ENCODE results near the gene TNFRSF1A. TPM values are rescaled to one million over a fixed set of nuclear protein-coding genes. Genes with fewer than 3 reads are reported as not detected.

Gene TNFRSF1A
- total RNA-seq, 1 experiment from 2014 or later, result 95.1 TPM

DNA sequence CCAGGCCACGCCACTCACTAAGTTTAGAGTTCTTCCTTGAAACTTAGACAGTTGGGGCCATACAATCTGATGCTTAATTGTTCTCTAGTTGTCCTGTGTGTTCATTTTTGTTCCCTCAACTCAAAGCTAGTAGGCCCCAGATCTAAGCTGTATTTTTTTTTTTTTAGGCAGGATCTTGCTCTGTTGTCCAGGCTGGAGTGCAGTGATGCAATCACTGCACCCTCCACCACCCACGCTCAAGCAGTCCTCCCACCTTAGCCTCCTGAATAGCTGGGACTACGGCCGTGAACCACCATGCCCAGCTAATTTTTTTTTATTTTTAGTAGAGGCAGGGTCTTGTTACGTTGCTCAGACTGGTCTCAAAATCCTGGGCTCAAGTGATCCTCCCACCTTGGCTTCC lies 7.5 kb downstream of the TNFRSF1A start:
- Histone ChIP-seq H3K4me2 (ENCODE audit: low read length) (no peak overlapping the region), H2AFZ (ENCODE audit: low read length) (no peak overlapping the region), H3K27ac (ENCODE audit: low read length) (peak overlapping the region; percentile 100), H3K79me2 (ENCODE audit: low read length) (peaks cover 57% of the 10 kb centered on the region), H4K20me1 (ENCODE audit: low read length) (0 out of 2 replicates have a peak, but pooled peaks cover 4% of the 10 kb centered on the region), H3K9me2 (replicated peaks; ENCODE audit: low read length) (no peaks in the 10 kb centered on the region), H3K4me3 (ENCODE audit: low read length) (no peak overlapping the region), H3K4me1 (ENCODE audit: insufficient read depth, low read length) (peaks cover 69% of the 10 kb centered on the region), H3F3A (ENCODE audit: low read length, unreplicated experiment) (peaks cover 5% of the 10 kb centered on the region), H3K27me3 (ENCODE audit: low read length) (no peaks in the 10 kb centered on the region), H3K9ac (ENCODE audit: low read length) (no peak overlapping the region), H3K36me3 (ENCODE audit: low read depth, low read length) (peaks cover 38% of the 10 kb centered on the region), H3K9me3 (ENCODE audit: low read length) (no peaks in the 10 kb centered on the region)
- no peak for TF ChIP-seq EZH2 (IDR thresholded peaks at IDR 0.05; ENCODE audit: low read length, unreplicated experiment)
- TF ChIP-seq, protein P1, sequence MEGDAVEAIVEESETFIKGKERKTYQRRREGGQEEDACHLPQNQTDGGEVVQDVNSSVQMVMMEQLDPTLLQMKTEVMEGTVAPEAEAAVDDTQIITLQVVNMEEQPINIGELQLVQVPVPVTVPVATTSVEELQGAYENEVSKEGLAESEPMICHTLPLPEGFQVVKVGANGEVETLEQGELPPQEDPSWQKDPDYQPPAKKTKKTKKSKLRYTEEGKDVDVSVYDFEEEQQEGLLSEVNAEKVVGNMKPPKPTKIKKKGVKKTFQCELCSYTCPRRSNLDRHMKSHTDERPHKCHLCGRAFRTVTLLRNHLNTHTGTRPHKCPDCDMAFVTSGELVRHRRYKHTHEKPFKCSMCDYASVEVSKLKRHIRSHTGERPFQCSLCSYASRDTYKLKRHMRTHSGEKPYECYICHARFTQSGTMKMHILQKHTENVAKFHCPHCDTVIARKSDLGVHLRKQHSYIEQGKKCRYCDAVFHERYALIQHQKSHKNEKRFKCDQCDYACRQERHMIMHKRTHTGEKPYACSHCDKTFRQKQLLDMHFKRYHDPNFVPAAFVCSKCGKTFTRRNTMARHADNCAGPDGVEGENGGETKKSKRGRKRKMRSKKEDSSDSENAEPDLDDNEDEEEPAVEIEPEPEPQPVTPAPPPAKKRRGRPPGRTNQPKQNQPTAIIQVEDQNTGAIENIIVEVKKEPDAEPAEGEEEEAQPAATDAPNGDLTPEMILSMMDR (conservative IDR thresholded peaks at IDR 0.05; ENCODE audit: low read depth, low read length), result no peak
- TF ChIP-seq EZH2phosphoT487 (IDR thresholded peaks at IDR 0.05; ENCODE audit: borderline replicate concordance, low read length), result no peak
- ATAC-seq (no peak), DNase-seq (no peak)
- ChIA-PET POLR2A (ENCODE audit: unreplicated experiment) (interaction anchor here (0.6 to 1.1 kb wide), 2 partner anchors 37 to 139 kb away, joined by 3 read pairs; no protein-coding TSS in a partner anchor), CTCF (interaction anchor here (0.6 kb wide), 1 partner anchor 51 kb away, joined by 8 read pairs; no protein-coding TSS in a partner anchor)
- intact Hi-C loops (cut with micrococcal nuclease), result no loop called here
- BruUV-seq (replicated peaks), result no TSS peak

DNA sequence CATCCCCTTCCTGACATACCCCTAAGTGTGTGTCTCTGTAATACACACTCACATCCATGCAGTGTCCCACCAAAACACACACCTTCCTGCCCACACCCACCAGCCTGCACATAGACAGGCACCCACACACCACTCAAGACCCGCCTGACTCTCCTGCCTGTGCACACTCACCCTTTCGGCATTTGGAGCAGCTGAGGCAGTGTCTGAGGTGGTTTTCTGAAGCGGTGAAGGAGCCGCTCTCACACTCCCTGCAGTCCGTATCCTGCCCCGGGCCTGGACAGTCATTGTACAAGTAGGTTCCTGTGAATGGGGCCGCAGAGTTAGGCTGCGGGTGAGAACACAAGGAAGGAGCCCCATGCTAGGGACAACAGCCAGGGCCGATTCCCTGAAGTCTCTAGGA lies 8.3 kb downstream of the TNFRSF1A start:
- Histone ChIP-seq H3F3A (ENCODE audit: low read length, unreplicated experiment) (peaks cover 5% of the 10 kb centered on the region), H2AFZ (ENCODE audit: low read length) (no peak overlapping the region), H3K9ac (ENCODE audit: low read length) (0 out of 2 replicates have a peak overlapping the region, but pooled peaks have one; percentile 12), H3K9me2 (replicated peaks; ENCODE audit: low read length) (no peaks in the 10 kb centered on the region), H4K20me1 (ENCODE audit: low read length) (no peaks in the 10 kb centered on the region), H3K9me3 (ENCODE audit: low read length) (no peaks in the 10 kb centered on the region), H3K79me2 (ENCODE audit: low read length) (peaks cover 49% of the 10 kb centered on the region), H3K4me1 (ENCODE audit: insufficient read depth, low read length) (peaks cover 61% of the 10 kb centered on the region), H3K4me2 (ENCODE audit: low read length) (no peak overlapping the region), H3K36me3 (ENCODE audit: low read depth, low read length) (peaks cover 40% of the 10 kb centered on the region), H3K27ac (ENCODE audit: low read length) (peak overlapping the region; percentile 100), H3K27me3 (ENCODE audit: low read length) (no peaks in the 10 kb centered on the region), H3K4me3 (ENCODE audit: low read length) (no peak overlapping the region)
- DNase-seq (no peak), ATAC-seq (no peak)
- intact Hi-C loops (cut with micrococcal nuclease), result no loop called here
- BruUV-seq (replicated peaks), result no TSS peak
- ChIA-PET POLR2A (ENCODE audit: unreplicated experiment) (no interaction called here), CTCF (no interaction called here)
- TF ChIP-seq EZH2 (IDR thresholded peaks at IDR 0.05; ENCODE audit: low read length, unreplicated experiment) (no peak), EZH2phosphoT487 (IDR thresholded peaks at IDR 0.05; ENCODE audit: borderline replicate concordance, low read length) (no peak)
- TF ChIP-seq, protein P1 (conservative IDR thresholded peaks at IDR 0.05; ENCODE audit: low read depth, low read length), result no peak

DNA sequence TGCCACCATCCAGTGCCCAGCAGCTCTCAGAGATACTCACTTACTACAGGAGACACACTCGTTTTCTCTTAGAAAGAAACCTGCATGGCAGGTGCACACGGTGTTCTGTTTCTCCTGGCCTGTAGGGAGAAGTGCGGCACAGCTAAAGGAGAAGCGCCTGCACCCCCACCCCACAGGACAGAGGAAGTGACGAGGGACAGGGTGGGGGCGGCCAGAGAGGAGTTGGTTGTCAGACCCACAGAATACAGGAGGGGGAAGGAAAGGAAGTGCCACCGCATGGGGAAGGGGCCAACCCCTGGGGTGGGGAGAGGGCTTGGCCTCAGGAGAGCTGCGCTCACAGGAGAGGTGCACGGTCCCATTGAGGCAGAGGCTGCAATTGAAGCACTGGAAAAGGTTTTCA lies 8.8 kb downstream of the TNFRSF1A start:
- no peak for DNase-seq
- H3K9me2 ChIP-seq (replicated peaks; ENCODE audit: low read length), result no peaks in the 10 kb centered on the region
- H2AFZ ChIP-seq (ENCODE audit: low read length), result no peak overlapping the region
- ChIA-PET POLR2A (ENCODE audit: unreplicated experiment) (interaction anchor here (0.5 to 0.6 kb wide), 2 partner anchors 10 to 133 kb away, joined by 3 to 4 read pairs; no protein-coding TSS in a partner anchor), CTCF (interaction anchor here (1.0 kb wide), 2 partner anchors 38 to 132 kb away, joined by 4 read pairs; no protein-coding TSS in a partner anchor)
- H3K9ac ChIP-seq (ENCODE audit: low read length), result peak overlapping the region; percentile 32; the same call in 1 of the 2 replicates
- intact Hi-C loops (cut with micrococcal nuclease), result no loop called here
- ATAC-seq, result no peak
- TF ChIP-seq EZH2 (IDR thresholded peaks at IDR 0.05; ENCODE audit: low read length, unreplicated experiment), result no peak
- TF ChIP-seq, protein P1 (conservative IDR thresholded peaks at IDR 0.05; ENCODE audit: low read depth, low read length), result no peak
- TF ChIP-seq EZH2phosphoT487 (IDR thresholded peaks at IDR 0.05; ENCODE audit: borderline replicate concordance, low read length), result no peak
- BruUV-seq (replicated peaks), result no TSS peak
- H4K20me1 ChIP-seq (ENCODE audit: low read length), result no peaks in the 10 kb centered on the region
- H3K79me2 ChIP-seq (ENCODE audit: low read length), result peaks cover 44% of the 10 kb centered on the region
- H3K27ac ChIP-seq (ENCODE audit: low read length), result peak overlapping the region; percentile 100
- H3K27me3 ChIP-seq (ENCODE audit: low read length), result no peaks in the 10 kb centered on the region
- peaks cover 41% of the 10 kb centered on the region for H3K36me3 ChIP-seq (ENCODE audit: low read depth, low read length)
- H3K9me3 ChIP-seq (ENCODE audit: low read length), result no peaks in the 10 kb centered on the region
- H3F3A ChIP-seq (ENCODE audit: low read length, unreplicated experiment), result peaks cover 5% of the 10 kb centered on the region
- H3K4me1 ChIP-seq (ENCODE audit: insufficient read depth, low read length), result peaks cover 56% of the 10 kb centered on the region
- H3K4me3 ChIP-seq (ENCODE audit: low read length), result no peak overlapping the region
- H3K4me2 ChIP-seq (ENCODE audit: low read length), result peak overlapping the region; percentile 13; the same call in 1 of the 2 replicates
